GM15510 (cell line): ENCODE measurements around the gene CTNNB1.

Experiments
- POLR2A ChIP-seq: IDR thresholded peaks from 3 replicates; pipeline ENCODE4 v1.6.1; 2011; ENCODE audit warnings: borderline replicate concordance; ENCODE audit not compliant: insufficient read length; ENCODE audit errors: extremely low read depth

Gene CTNNB1

GRCh38 chr3:41198950-41199865, at the start of gene CTNNB1:
Gene CTNNB1 (plus strand): TSS chr3:41199505. CDS start chr3:41224069, 24,564 bp downstream.
- TF ChIP-seq POLR2A: peak; percentile 98

- TF ChIP-seq POLR2A: no peak
Measured at GRCh38 chr3:41155834-41156233, 43.5 kb upstream of the CTNNB1 start.

- no peak for TF ChIP-seq POLR2A
Measured at GRCh38 chr3:41158947-41159346, 40.4 kb upstream of the CTNNB1 start.

- TF ChIP-seq POLR2A: no peak
Measured at GRCh38 chr3:41159588-41160189, 39.6 kb upstream of the CTNNB1 start.

- TF ChIP-seq POLR2A: no peak
Measured at GRCh38 chr3:41162541-41162940, 36.8 kb upstream of the CTNNB1 start.

- no peak for TF ChIP-seq POLR2A
Measured at GRCh38 chr3:41163006-41163405, 36.3 kb upstream of the CTNNB1 start.

- TF ChIP-seq POLR2A: no peak
Measured at GRCh38 chr3:41163421-41163820, 35.9 kb upstream of the CTNNB1 start.

- TF ChIP-seq POLR2A: no peak
Measured at GRCh38 chr3:41164777-41165176, 34.5 kb upstream of the CTNNB1 start.

- TF ChIP-seq POLR2A: no peak
Measured at GRCh38 chr3:41167722-41168497, 31.4 kb upstream of the CTNNB1 start.

- no peak for TF ChIP-seq POLR2A
Measured at GRCh38 chr3:41169023-41169422, 30.3 kb upstream of the CTNNB1 start.

GRCh38 chr3:41173926-41174885, 25.1 kb upstream of the CTNNB1 start:
- no peak for TF ChIP-seq POLR2A

GRCh38 chr3:41175365-41175764, 23.9 kb upstream of the CTNNB1 start:
- no peak for TF ChIP-seq POLR2A

- TF ChIP-seq POLR2A: no peak
Measured at GRCh38 chr3:41176596-41176995, 22.7 kb upstream of the CTNNB1 start.

- no peak for TF ChIP-seq POLR2A
Measured at GRCh38 chr3:41178576-41178975, 20.7 kb upstream of the CTNNB1 start.
